Measurements from ENCODE around the gene POLR2J3.

POLR2J3 gene

GRCh38 chr7:102517550-102518147 lies 54.7 kb downstream of the POLR2J3 start, which contains the start of gene RASA4B:
TSS of gene RASA4B (minus strand) at chr7:102517777. CDS start at chr7:102517710, 67 bp downstream.
- DNase-seq (ENCODE audit: low spot score), result peak; percentile 1
